ENCODE results near the gene FAM162A. TPM values are rescaled to one million over a fixed set of nuclear protein-coding genes. Genes with fewer than 3 reads are reported as not detected.

The FAM162A gene
- total and polyA plus RNA-seq, 8 donors, result 21.0 to 137 (median 50.2) TPM

DNA sequence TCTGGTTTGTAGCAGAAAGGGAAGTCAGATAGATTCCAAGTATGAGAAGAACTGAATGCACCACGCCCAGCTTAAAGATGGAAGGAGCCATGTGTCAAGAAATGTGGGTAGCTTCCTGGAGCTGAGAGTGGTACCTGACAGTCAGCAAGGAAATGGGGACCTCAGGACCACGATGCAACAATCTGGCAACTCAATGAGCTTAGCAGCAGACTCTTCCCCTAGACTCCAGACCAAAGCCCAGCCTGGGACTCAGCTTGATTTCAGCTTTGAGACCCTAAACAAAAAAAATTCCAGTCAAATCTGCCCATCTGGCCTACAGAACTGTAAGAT lies 25.3 kb upstream of the FAM162A start:
- no peaks in the 10 kb centered on the region for H3K27me3 ChIP-seq
- TF ChIP-seq, protein P1, sequence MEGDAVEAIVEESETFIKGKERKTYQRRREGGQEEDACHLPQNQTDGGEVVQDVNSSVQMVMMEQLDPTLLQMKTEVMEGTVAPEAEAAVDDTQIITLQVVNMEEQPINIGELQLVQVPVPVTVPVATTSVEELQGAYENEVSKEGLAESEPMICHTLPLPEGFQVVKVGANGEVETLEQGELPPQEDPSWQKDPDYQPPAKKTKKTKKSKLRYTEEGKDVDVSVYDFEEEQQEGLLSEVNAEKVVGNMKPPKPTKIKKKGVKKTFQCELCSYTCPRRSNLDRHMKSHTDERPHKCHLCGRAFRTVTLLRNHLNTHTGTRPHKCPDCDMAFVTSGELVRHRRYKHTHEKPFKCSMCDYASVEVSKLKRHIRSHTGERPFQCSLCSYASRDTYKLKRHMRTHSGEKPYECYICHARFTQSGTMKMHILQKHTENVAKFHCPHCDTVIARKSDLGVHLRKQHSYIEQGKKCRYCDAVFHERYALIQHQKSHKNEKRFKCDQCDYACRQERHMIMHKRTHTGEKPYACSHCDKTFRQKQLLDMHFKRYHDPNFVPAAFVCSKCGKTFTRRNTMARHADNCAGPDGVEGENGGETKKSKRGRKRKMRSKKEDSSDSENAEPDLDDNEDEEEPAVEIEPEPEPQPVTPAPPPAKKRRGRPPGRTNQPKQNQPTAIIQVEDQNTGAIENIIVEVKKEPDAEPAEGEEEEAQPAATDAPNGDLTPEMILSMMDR (IDR thresholded peaks at IDR 0.05), result no peak
- no peak for TF ChIP-seq EP300 (IDR thresholded peaks at IDR 0.05)
- TF ChIP-seq POLR2A (IDR thresholded peaks at IDR 0.05), result no peak
- TF ChIP-seq POLR2AphosphoS5 (IDR thresholded peaks at IDR 0.05), result no peak
- peaks cover 0 to 46% (median 31%) of the 10 kb centered on the region in 4 donors for H3K36me3 ChIP-seq
- 80 to 100% (median 94%) methylated on average over 2 of the region's 2 CpGs for WGBS, 5 donors
- H3K9me3 ChIP-seq, result no peaks in the 10 kb centered on the region
- intact Hi-C loops (cut with DNase I; ENCODE audit: low total_unique reads), result no loop called here
- no peak overlapping the region for H3K27ac ChIP-seq
- DNase-seq, result no peak
- peaks cover 0 to 4% (median under 1%) of the 10 kb centered on the region in 4 donors for H3K4me1 ChIP-seq
- H3K4me3 ChIP-seq, result no peak overlapping the region

DNA sequence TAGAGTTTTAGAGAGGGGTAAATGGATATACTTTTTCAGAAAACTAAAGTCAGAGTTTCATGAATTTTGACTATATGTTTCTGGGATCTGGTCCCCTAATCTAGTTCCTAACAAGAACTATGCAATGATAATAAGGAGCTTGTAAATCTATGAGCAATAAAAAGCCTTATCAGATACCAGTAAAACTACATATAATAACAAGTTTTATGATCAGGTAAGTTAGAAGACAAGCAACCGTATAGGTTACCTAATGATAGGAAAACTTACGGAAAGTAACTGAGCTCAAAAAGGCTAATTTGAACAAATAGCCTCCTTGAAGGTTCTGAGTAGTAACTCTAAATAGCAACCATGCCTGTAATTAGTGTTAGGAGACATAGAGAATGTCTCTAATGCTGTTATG lies 22.0 kb upstream of the FAM162A start:
- Histone ChIP-seq H3K4me3 (no peak overlapping the region), H3K36me3 (peaks cover 2 to 78% (median 55%) of the 10 kb centered on the region in 4 donors), H3K4me1 (peaks cover 0 to 16% (median 11%) of the 10 kb centered on the region in 4 donors), H3K9me3 (no peaks in the 10 kb centered on the region), H3K27ac (no peak overlapping the region), H3K27me3 (no peaks in the 10 kb centered on the region)
- TF ChIP-seq, protein P1 (IDR thresholded peaks at IDR 0.05), result no peak
- TF ChIP-seq EP300 (IDR thresholded peaks at IDR 0.05), result no peak
- TF ChIP-seq POLR2AphosphoS5 (IDR thresholded peaks at IDR 0.05), result no peak
- no peak for TF ChIP-seq POLR2A (IDR thresholded peaks at IDR 0.05)
- WGBS, 5 donors, result 71 to 87% (median 82%) methylated on average over 2 of the region's 2 CpGs
- no peak for DNase-seq
- intact Hi-C loops (cut with DNase I; ENCODE audit: low total_unique reads), result no loop called here

DNA sequence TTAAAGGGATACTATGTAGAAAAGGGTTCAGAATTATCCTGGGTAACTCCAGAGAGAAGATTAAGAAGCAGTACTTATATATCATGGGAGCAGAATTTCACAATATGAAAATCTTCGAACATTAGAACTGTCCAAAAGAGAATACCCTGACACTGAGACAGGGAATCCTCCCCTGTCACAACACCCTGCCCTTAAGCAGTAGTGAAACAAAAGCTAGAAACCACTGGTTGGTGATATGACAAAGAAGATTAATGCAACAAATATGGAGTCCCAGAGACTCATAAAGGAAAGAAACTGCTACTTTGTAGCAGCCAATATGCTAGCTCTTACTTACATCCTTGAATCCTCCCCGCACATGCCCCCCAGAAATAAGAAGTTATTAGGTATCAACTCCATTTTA lies 19.5 kb upstream of the FAM162A start:
- Histone ChIP-seq H3K36me3 (peaks cover 7 to 82% (median 63%) of the 10 kb centered on the region in 4 donors), H3K27me3 (no peaks in the 10 kb centered on the region), H3K27ac (peak overlapping the region in 4 of 5 donors; percentile 7 to 86 (median 77)), H3K9me3 (no peaks in the 10 kb centered on the region), H3K4me3 (no peak overlapping the region), H3K4me1 (peaks cover 0 to 16% (median 11%) of the 10 kb centered on the region in 4 donors)
- intact Hi-C loops (cut with DNase I; ENCODE audit: low total_unique reads), result no loop called here
- TF ChIP-seq, protein P1 (IDR thresholded peaks at IDR 0.05), result no peak
- no peak for TF ChIP-seq POLR2AphosphoS5 (IDR thresholded peaks at IDR 0.05)
- no peak for TF ChIP-seq POLR2A (IDR thresholded peaks at IDR 0.05)
- no peak for TF ChIP-seq EP300 (IDR thresholded peaks at IDR 0.05)
- 44 to 98% (median 96%) methylated on average over 2 of the region's 2 CpGs for WGBS, 5 donors
- DNase-seq, result no peak

DNA sequence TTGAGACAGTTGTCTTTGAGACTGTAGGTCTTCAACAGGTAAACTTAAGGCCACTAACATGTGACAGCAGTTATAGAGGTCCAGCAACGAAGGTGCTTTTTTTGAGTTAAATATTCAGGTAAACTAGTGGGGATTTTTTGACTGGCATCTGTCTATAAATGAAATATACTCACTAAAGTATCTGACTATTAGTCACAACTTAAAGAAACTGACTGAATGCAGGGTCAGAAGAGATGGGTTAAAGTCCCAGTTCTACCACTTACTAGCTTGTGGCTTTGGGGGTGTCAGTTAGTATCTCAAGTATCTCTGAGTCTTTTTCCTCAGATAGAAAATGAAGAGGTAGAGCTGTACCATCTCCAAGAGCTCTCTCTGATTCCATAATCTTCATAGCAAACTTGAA lies 18.9 kb upstream of the FAM162A start:
- Histone ChIP-seq H3K4me3 (no peak overlapping the region), H3K27ac (peak overlapping the region in 4 of 5 donors; percentile 76 to 86 (median 77)), H3K4me1 (peaks cover 0 to 16% (median 11%) of the 10 kb centered on the region in 4 donors), H3K27me3 (no peaks in the 10 kb centered on the region), H3K36me3 (peaks cover 7 to 88% (median 69%) of the 10 kb centered on the region in 4 donors), H3K9me3 (no peaks in the 10 kb centered on the region)
- 67 to 80% (median 76%) methylated on average over 1 of the region's 1 CpG for WGBS, 5 donors
- DNase-seq, result no peak
- no peak for TF ChIP-seq POLR2AphosphoS5 (IDR thresholded peaks at IDR 0.05)
- TF ChIP-seq POLR2A (IDR thresholded peaks at IDR 0.05), result no peak
- no peak for TF ChIP-seq EP300 (IDR thresholded peaks at IDR 0.05)
- TF ChIP-seq, protein P1 (IDR thresholded peaks at IDR 0.05), result no peak
- intact Hi-C loops (cut with DNase I; ENCODE audit: low total_unique reads), result no loop called here
